Hepatocyte (in vitro differentiated cells): Measurements from ENCODE around the gene POLR2M.

ENCODE experiments used
- EZH2phosphoT487 ChIP-seq: fragments of 200-600 bp; sonication (generic); IDR thresholded peaks from one replicate; pipeline ENCODE4 v1.6.1; 2018; ENCODE audit warnings: antibody characterized with exemption, mild to moderate bottlenecking, low read depth, moderate library complexity; ENCODE audit not compliant: unreplicated experiment, severe bottlenecking
- TF ChIP-seq, protein P1 (sequence below): fragments of 200-600 bp; sonication (generic); IDR thresholded peaks from 2 replicates; pipeline ENCODE4 v1.5.1; 2016; ENCODE audit warnings: antibody characterized with exemption, mild to moderate bottlenecking; ENCODE audit not compliant: poor library complexity

DNA sequence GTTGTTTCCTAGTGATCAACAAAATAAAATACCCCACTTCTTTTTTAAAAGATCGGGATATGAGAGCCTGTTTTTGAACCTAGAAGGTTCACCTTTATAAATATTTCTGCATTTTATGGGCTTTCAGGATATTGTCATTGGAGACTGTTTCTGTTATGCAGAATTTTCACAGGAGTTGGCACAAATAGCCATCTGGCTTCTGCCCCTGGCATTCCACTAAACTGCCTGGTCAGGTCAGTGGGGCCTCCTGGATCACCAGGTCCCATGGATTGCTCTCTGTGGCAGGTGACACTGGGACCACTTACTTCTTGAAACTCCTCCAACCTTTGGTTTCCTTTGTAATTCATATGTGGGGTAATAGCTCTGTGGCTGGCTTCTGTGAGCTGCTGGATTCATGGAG lies 25.5 kb upstream of the POLR2M start:
- TF ChIP-seq, protein P1, sequence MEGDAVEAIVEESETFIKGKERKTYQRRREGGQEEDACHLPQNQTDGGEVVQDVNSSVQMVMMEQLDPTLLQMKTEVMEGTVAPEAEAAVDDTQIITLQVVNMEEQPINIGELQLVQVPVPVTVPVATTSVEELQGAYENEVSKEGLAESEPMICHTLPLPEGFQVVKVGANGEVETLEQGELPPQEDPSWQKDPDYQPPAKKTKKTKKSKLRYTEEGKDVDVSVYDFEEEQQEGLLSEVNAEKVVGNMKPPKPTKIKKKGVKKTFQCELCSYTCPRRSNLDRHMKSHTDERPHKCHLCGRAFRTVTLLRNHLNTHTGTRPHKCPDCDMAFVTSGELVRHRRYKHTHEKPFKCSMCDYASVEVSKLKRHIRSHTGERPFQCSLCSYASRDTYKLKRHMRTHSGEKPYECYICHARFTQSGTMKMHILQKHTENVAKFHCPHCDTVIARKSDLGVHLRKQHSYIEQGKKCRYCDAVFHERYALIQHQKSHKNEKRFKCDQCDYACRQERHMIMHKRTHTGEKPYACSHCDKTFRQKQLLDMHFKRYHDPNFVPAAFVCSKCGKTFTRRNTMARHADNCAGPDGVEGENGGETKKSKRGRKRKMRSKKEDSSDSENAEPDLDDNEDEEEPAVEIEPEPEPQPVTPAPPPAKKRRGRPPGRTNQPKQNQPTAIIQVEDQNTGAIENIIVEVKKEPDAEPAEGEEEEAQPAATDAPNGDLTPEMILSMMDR = no peak
- no peak for TF ChIP-seq EZH2phosphoT487
